ENCODE measurements around the gene IFNL4. TPM values are rescaled to one million over a fixed set of nuclear protein-coding genes. Genes with fewer than 3 reads are reported as not detected.

The IFNL4 gene
- total and polyA plus RNA-seq, 9 of the 15 experiments (the other 6 are each of a cell fraction or from before 2014, with no cell fraction given) = not detected

DNA sequence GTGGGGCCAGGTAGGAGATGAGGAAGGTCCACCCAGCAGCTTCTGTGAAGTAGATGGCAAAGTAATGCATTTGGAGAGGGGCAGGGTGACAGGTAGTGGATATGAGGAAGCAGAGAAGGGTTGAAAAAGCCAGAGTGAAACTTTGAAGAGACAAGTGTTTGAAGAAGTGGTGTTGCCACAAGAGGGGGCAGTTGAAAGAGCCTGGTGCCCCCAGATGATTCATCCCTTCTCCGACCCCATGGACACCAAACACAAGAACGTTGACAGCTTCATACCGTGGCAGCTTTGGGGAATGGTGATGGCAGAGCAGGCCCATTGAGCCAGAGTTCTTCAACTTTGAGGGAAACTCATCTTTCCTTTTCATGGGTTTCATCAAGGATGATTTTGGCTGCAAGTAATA, 23.7 kb downstream of the IFNL4 start:
- DNase-seq (ENCODE audit: extremely low read depth in 1 of 4, low spot score in 3 of 4) (peak in 1 of 4 experiments; percentile 33), FAIRE-seq (no peak), ATAC-seq (peak; percentile 33; the same call in 2 of the 3 replicates)
- Histone ChIP-seq H4K20me1 (replicated peaks; ENCODE audit: control insufficient read depth, insufficient read depth, low read length) (no peaks in the 10 kb centered on the region), H3K4me2 (ENCODE audit: insufficient read depth, low read length) (no peak overlapping the region), H3K9me3 (replicated peaks; ENCODE audit: control insufficient read depth, insufficient read depth, low read depth, low read length) (no peaks in the 10 kb centered on the region), H3K4me1 (replicated peaks in 1 of 2; ENCODE audit: control insufficient read depth in 2 of 2, insufficient read depth in 2 of 2, low read length in 2 of 2) (no peaks in the 10 kb centered on the region; a peak in 1 of 5 replicates), H3K9me1 (ENCODE audit: control insufficient read depth, insufficient read depth, low read length) (no peaks in the 10 kb centered on the region), H3K9ac (ENCODE audit: insufficient read depth in 1 of 2, low read depth in 2 of 2, low read length in 2 of 2) (no peak overlapping the region), H2AFZ (ENCODE audit: low read depth, low read length) (no peak overlapping the region), H3K36me3 (ENCODE audit: control insufficient read depth, insufficient read depth, low read length) (no peaks in the 10 kb centered on the region), H3K27ac (ENCODE audit: extremely low read depth, low read depth, low read length) (no peak overlapping the region), H3K79me2 (ENCODE audit: control insufficient read depth, insufficient read depth, low read length) (no peaks in the 10 kb centered on the region), H3K4me3 (no peak overlapping the region), H3K27me3 (ENCODE audit: control insufficient read depth in 2 of 2, insufficient read depth in 2 of 2, low read length in 2 of 2) (peaks cover 2 to 23% of the 10 kb centered on the region in 2 experiments; a peak in 4 of 5 replicates)
- intact Hi-C loops (cut with micrococcal nuclease) (loop anchor here (5.0 kb wide), 1 partner anchor 187 kb away; the partner anchor contains the start of gene PLEKHG2), in situ Hi-C loops (cut with MboI) (no loop called here)
- ChIA-PET POLR2A (no interaction called here), CTCF (ENCODE audit: low intra/inter-chr PET ratio) (no interaction called here)
- 0% methylated on average over 3 of the region's 3 CpGs for WGBS (ENCODE audit: insufficient coverage, low coverage, missing lambda C conversion rate)
- BruUV-seq (replicated peaks) = no TSS peak
- no peak for TF ChIP-seq CBX5 (IDR thresholded peaks at IDR 0.05; ENCODE audit: borderline replicate concordance, low read depth)
- TF ChIP-seq, protein P1, sequence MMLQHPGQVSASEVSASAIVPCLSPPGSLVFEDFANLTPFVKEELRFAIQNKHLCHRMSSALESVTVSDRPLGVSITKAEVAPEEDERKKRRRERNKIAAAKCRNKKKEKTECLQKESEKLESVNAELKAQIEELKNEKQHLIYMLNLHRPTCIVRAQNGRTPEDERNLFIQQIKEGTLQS (IDR thresholded peaks at IDR 0.05) = 0 out of 2 replicates have a peak, but pooled peaks have one; percentile 31
- TF ChIP-seq, protein P1 (CRISPR knock-in tag; conservative IDR thresholded peaks at IDR 0.05) = no peak
- no peak for TF ChIP-seq HNRNPUL1 (IDR thresholded peaks at IDR 0.05; ENCODE audit: low read length)
- TF ChIP-seq, protein P2, sequence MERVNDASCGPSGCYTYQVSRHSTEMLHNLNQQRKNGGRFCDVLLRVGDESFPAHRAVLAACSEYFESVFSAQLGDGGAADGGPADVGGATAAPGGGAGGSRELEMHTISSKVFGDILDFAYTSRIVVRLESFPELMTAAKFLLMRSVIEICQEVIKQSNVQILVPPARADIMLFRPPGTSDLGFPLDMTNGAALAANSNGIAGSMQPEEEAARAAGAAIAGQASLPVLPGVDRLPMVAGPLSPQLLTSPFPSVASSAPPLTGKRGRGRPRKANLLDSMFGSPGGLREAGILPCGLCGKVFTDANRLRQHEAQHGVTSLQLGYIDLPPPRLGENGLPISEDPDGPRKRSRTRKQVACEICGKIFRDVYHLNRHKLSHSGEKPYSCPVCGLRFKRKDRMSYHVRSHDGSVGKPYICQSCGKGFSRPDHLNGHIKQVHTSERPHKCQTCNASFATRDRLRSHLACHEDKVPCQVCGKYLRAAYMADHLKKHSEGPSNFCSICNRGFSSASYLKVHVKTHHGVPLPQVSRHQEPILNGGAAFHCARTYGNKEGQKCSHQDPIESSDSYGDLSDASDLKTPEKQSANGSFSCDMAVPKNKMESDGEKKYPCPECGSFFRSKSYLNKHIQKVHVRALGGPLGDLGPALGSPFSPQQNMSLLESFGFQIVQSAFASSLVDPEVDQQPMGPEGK (CRISPR knock-in tag; IDR thresholded peaks at IDR 0.05; ENCODE audit: borderline replicate concordance) = no peak
- TF ChIP-seq, protein P3, sequence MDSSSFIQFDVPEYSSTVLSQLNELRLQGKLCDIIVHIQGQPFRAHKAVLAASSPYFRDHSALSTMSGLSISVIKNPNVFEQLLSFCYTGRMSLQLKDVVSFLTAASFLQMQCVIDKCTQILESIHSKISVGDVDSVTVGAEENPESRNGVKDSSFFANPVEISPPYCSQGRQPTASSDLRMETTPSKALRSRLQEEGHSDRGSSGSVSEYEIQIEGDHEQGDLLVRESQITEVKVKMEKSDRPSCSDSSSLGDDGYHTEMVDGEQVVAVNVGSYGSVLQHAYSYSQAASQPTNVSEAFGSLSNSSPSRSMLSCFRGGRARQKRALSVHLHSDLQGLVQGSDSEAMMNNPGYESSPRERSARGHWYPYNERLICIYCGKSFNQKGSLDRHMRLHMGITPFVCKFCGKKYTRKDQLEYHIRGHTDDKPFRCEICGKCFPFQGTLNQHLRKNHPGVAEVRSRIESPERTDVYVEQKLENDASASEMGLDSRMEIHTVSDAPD (CRISPR knock-in tag; IDR thresholded peaks at IDR 0.05) = no peak
- no peak for TF ChIP-seq CBFB (CRISPR knock-in tag; IDR thresholded peaks at IDR 0.05)
- TF ChIP-seq ZC3H8 (IDR thresholded peaks at IDR 0.05) = no peak
- TF ChIP-seq DNMT1 (IDR thresholded peaks at IDR 0.05) = no peak
- no peak for TF ChIP-seq SAP30 (IDR thresholded peaks at IDR 0.05; ENCODE audit: borderline replicate concordance, insufficient read depth, low read depth, low read length, poor library complexity, severe bottlenecking)
- no peak for TF ChIP-seq ZNF3 (CRISPR knock-in tag; IDR thresholded peaks at IDR 0.05)
- TF ChIP-seq, protein P4, sequence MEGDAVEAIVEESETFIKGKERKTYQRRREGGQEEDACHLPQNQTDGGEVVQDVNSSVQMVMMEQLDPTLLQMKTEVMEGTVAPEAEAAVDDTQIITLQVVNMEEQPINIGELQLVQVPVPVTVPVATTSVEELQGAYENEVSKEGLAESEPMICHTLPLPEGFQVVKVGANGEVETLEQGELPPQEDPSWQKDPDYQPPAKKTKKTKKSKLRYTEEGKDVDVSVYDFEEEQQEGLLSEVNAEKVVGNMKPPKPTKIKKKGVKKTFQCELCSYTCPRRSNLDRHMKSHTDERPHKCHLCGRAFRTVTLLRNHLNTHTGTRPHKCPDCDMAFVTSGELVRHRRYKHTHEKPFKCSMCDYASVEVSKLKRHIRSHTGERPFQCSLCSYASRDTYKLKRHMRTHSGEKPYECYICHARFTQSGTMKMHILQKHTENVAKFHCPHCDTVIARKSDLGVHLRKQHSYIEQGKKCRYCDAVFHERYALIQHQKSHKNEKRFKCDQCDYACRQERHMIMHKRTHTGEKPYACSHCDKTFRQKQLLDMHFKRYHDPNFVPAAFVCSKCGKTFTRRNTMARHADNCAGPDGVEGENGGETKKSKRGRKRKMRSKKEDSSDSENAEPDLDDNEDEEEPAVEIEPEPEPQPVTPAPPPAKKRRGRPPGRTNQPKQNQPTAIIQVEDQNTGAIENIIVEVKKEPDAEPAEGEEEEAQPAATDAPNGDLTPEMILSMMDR (IDR thresholded peaks at IDR 0.05 in 2 of 3, conservative IDR thresholded peaks at IDR 0.05 in 1 of 3; ENCODE audit: insufficient read depth in 2 of 3, low read depth in 1 of 3, low read length in 3 of 3) = peak; percentile 20 to 43 (median 39); a peak in 3 of 6 replicates
- peak in 1 of 2 experiments; percentile 31; a peak in 2 of 4 replicates for TF ChIP-seq RAD21 (CRISPR knock-in tag; conservative IDR thresholded peaks at IDR 0.05 in 1 of 2, IDR thresholded peaks at IDR 0.05 in 1 of 2)
- no peak for TF ChIP-seq DPF2 (IDR thresholded peaks at IDR 0.05)
- TF ChIP-seq, protein P5, sequence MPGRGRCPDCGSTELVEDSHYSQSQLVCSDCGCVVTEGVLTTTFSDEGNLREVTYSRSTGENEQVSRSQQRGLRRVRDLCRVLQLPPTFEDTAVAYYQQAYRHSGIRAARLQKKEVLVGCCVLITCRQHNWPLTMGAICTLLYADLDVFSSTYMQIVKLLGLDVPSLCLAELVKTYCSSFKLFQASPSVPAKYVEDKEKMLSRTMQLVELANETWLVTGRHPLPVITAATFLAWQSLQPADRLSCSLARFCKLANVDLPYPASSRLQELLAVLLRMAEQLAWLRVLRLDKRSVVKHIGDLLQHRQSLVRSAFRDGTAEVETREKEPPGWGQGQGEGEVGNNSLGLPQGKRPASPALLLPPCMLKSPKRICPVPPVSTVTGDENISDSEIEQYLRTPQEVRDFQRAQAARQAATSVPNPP (IDR thresholded peaks at IDR 0.05; ENCODE audit: borderline replicate concordance, insufficient read depth, insufficient read length) = no peak

Data from K562 (cell line).